ENCODE measurements around the gene SFTPB.

DNA sequence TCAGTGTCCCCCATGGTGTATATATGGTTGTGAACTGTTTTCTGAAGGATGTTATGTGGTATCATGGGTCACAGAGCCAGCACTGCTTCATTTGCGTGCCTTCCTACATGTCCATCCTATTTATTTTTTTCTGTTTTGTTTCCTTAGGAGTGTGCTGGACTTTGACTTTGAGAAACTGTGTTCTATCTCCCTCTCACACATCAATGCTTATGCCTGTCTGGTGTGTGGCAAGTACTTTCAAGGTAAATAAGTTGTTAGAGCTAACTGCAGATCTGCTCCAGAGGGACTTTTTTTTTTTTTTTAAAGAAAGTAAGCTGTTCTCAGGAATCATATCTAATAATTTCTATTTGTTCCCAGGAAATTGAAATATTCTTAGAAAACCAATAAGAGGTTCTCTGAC lies 46.7 kb downstream of the SFTPB start:
- TF ChIP-seq CTCF (IDR thresholded peaks at IDR 0.05) (no peak), NFYB (CRISPR knock-in tag; conservative IDR thresholded peaks at IDR 0.05; ENCODE audit: low read depth) (no peak), ZNF317 (CRISPR knock-in tag; IDR thresholded peaks at IDR 0.05; ENCODE audit: borderline replicate concordance, low read depth) (no peak), CBFB (CRISPR knock-in tag; IDR thresholded peaks at IDR 0.05; ENCODE audit: low read depth) (no peak), MAX (CRISPR knock-in tag; IDR thresholded peaks at IDR 0.05) (no peak), USF1 (CRISPR knock-in tag; IDR thresholded peaks at IDR 0.05) (no peak), SMAD4 (CRISPR knock-in tag; IDR thresholded peaks at IDR 0.05) (no peak)
- TF ChIP-seq, protein P1, sequence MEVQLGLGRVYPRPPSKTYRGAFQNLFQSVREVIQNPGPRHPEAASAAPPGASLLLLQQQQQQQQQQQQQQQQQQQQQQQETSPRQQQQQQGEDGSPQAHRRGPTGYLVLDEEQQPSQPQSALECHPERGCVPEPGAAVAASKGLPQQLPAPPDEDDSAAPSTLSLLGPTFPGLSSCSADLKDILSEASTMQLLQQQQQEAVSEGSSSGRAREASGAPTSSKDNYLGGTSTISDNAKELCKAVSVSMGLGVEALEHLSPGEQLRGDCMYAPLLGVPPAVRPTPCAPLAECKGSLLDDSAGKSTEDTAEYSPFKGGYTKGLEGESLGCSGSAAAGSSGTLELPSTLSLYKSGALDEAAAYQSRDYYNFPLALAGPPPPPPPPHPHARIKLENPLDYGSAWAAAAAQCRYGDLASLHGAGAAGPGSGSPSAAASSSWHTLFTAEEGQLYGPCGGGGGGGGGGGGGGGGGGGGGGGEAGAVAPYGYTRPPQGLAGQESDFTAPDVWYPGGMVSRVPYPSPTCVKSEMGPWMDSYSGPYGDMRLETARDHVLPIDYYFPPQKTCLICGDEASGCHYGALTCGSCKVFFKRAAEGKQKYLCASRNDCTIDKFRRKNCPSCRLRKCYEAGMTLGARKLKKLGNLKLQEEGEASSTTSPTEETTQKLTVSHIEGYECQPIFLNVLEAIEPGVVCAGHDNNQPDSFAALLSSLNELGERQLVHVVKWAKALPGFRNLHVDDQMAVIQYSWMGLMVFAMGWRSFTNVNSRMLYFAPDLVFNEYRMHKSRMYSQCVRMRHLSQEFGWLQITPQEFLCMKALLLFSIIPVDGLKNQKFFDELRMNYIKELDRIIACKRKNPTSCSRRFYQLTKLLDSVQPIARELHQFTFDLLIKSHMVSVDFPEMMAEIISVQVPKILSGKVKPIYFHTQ (CRISPR knock-in tag; IDR thresholded peaks at IDR 0.05): no peak
- TF ChIP-seq, protein P2, sequence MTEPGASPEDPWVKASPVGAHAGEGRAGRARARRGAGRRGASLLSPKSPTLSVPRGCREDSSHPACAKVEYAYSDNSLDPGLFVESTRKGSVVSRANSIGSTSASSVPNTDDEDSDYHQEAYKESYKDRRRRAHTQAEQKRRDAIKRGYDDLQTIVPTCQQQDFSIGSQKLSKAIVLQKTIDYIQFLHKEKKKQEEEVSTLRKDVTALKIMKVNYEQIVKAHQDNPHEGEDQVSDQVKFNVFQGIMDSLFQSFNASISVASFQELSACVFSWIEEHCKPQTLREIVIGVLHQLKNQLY (CRISPR knock-in tag; IDR thresholded peaks at IDR 0.05): no peak
